ENCODE results near the gene NIM1K. TPM values are rescaled to one million over a fixed set of nuclear protein-coding genes. Genes with fewer than 3 reads are reported as not detected.
"Not testable (repeated sequence)": the region's sequence is repeated elsewhere in the genome, so short reads cannot be mapped to it uniquely, and the experiment has no call there.

The NIM1K gene
- polyA plus RNA-seq (ENCODE audit: insufficient read length) = 0.70 TPM

DNA sequence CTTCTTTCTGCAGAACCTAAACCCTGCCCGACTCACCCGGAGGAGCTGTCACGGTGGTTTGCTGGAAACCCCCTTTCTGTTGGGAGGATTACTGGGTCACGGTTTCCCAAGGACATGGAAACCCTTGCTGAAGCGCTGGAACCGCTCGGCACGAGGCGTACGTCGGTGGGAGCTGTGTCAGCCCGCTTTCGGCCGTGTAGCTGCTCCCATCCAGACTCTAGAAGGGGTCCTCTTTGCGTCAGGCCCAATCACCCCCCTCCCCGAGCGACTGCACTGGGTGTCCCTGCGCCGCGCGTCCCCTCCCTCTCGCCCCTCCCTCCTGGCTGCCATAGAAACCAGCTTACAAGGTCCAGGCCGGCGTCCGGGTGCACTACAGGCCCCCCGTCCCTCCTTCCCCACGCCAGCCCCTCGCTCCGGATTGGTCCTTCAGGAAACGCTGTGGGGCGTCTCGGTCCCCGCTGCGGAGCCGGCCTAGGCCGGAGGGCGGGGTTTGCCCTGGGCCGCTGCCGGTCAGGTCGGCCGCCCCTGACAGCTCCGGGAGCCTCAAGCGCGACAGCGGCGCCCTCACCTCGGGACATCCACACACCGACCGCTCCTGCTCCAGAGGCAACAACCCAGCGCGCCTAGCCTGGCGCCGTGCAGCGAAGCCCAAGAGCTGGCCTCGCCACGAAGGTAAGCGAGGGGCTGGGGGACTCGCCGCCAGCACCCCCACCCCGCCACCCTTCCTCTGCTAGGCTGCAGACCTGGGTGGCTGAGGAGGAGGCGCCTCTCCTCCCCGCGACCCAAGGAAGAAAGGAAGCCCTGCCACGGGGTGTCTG lies at the start of gene NIM1K:
NIM1K (plus strand) TSS at position 486 of the 818 bp plus-strand sequence. CDS start 53,551 bp downstream, outside the sequence.
- DNase-seq = peak; percentile 51

DNA sequence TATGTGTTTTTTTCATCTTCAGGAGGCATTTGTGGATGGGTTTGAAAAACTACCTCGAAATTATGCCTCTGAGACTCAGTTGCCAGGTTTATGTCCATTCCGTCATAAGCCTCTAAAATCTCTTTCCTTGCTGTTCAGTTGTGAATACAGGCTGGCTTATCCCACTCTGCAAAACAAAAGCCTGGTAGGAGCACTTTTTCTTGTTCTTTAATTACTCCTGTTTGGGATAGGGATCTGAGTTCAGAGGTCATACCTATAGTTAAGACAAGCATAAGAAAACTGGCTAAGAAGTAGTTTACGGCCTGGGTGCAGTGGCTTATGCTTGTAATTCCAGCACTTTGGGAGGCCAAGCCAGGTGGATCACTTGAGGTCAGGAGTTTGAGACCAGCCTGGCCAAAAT lies 47.0 kb upstream of the NIM1K start:
- DNase-seq = no peak

DNA sequence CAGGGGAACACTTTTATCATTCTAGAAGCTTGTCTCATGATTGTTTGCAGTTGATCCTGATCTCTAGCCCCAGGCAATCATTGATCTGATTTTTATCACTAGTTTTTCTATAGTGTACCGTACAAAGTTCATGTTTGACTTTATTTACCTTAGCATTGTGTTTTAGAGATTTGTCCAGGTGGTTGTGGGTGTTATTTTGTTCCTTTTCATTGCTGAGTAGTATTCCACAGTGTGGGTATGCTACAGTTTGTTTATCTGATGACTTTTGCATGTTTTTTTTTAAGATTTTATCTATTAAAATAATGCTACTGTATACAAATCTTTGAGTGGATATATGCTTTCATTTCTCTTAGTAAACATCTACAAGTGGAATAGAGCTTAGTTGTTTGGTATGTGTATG lies 45.1 kb upstream of the NIM1K start:
- no peak for DNase-seq

DNA sequence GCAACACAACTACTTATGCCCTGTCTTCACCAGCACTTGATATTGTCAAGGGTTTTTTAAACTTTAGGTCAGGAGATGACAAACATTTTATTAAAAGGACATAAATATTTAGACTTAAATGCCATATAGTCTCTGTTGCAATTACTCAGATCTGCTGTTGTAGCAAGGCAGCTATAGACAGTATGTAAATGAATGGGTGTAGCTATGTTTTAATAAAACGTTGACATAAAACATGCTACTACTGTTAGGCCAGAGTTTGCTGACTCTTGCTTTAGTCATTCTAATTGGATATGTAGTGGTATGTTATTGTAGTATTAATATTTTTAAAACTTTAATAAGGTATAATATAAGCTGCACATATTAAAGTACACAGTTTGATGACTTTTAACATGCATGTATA lies 43.6 kb upstream of the NIM1K start:
- DNase-seq = no peak

DNA sequence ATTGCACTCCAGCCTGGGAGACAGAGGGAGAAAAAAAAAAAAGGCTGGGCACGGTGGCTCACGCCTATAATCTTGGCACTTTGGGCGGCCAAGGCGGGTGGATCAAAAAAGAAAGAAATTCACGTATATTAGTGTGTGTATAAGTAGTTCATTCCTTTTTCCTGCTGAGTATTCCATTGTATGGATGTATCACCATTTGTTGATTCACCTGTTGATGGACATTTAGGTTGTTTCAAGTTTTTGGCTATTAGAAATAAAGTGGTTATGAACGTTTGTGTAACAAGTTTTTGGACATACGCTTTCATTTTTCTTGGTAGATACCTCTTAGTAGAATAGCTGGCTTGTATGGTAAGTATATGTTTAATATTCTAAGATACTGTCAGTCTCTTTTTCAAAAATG lies 42.8 kb upstream of the NIM1K start:
- no peak for DNase-seq

DNA sequence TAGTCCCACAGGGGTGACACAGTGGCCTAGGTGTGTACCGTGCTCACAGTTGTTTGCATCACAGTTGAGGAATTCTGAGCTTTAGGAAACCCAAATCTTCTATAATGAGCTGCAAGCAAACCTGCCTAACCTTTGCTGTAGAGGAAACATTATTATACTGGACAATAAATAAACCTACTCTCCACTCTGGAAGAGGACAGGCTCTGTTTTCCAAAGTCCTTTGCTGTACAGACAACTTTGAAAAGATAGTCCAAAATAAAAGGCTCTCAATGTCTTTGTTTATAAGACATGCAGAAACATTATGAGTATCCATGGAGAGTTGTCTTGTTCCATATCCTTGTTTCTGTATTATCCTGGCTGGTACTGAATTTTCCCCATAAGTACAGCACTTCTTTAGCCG lies 42.0 kb upstream of the NIM1K start:
- no peak for DNase-seq

DNA sequence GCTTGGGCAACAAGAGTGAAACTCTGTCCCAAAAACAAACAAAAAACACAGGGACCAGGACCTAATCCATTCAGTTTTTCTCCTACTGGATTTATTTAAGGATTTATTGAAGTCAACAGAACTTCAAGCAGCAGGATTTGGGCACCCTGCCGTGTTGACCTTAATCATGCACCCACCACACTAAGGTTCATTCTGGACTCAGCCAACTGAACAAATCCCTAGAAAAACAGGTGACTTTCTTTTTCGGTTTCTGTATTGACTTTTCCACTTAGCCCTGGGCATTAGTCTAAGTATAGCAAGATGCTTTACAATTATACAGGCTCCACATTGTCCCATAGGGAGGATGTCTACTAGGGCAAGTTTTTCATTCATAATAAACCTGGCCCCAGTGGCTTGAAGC lies 41.3 kb upstream of the NIM1K start:
- no peak for DNase-seq

DNA sequence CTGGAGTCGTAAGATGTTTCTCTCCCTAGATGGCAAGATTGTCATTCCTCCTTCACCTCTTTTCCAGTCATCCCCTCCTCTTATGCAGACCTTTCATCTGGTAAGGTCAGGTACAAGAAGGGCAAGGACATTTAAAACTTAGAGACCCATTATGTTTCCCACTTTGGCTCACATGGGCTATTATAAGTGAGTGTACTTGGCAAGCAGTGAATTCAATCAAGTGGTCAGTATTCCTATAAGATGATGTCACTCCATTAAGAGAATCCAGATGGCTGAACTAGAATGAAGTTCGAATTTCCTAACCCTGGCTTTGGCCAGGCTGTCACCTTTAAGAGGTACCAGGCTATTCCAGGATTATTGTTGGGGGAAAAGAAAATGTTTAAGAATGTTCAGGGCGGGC lies 39.1 kb upstream of the NIM1K start:
- no peak for DNase-seq

DNA sequence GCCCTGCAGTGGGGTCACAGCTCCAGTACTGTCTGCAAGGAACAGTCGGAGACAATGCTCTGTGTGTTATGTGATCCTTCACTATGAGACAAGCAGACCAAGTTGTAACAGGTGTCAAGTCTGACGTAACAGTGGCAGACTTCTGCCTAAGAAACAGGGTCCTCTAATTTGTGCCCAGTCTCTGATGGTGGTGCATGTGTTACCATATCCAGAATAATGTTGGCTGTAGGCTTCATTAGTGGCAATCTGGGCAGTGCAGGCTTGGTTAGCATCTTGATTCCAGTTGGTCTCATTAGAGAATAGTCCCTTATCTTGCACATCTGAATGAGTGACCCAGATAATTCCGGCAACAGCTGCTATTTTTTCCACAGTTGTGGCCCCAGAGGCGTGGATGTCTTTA lies 37.6 kb upstream of the NIM1K start:
- no peak for DNase-seq

DNA sequence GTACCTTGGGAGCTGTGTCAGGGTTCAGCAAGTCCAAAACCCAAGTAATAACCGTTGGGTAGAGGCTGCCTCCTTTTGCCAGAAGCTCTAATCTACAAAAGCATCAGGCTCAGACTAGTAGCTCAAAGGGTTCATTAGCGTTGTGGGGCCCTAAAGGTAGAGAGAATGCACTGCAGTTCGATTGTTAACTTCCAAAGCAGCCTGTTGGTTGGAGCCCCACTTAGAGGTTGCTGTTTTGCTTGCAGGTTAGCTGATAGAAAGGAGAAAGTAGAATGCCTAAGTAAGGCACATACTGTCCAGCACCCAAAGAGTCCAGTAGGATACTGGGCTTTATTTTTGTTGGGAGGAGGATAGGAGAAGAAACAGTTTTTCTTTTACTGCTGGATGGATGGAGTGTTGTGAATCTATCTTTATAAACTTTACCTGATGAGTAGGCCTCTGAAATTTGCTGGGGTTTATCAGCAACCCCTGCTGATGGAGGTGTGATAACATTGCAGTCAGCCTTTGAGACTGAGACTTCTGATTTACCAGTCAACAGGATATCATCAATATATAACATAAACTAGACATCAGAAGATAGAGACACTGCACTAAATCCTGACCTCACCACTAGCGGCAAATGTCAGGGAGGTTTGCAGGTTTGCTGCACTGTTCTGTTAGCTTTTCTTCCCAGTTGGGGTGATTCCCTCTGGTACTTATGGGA lies 36.5 kb upstream of the NIM1K start:
- DNase-seq = no peak

DNA sequence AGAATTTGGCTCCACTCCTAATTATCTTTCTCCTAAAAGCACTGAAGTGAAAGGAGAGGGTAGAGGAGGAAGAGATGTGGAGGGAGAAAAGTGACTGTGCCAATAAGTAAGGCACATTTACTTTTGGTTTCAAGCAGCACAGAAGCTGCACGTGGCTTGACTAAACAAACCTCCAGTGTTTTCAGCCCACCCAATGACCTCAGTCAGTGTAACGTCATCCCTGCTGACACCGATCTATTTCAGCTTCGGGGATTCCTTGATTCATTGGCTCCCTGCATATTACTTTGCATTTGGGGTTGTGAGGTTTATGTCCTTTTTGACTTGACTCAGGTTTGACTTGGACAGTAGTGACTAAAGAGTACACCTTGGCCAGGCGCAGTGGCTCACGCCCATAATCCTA lies 35.6 kb upstream of the NIM1K start:
- DNase-seq = no peak

DNA sequence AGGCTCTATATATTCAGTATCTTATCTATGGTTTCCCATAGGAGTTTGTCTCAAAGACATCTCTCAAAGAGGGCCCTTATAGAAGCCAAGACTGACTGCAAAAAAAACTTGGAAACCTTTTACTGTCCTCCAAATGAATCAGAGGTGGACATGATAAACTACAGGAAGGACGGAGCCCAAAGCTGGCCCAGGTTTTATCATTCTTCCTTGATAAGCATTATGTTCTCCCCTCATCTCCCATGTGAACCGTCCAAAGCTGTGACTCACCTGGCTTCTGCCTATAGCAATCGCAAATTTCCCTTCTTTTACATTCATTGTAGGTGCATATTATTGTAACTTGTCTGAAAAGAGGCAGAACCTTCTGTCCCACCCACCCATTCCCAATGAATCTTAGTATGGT lies 35.0 kb upstream of the NIM1K start:
- no peak for DNase-seq

DNA sequence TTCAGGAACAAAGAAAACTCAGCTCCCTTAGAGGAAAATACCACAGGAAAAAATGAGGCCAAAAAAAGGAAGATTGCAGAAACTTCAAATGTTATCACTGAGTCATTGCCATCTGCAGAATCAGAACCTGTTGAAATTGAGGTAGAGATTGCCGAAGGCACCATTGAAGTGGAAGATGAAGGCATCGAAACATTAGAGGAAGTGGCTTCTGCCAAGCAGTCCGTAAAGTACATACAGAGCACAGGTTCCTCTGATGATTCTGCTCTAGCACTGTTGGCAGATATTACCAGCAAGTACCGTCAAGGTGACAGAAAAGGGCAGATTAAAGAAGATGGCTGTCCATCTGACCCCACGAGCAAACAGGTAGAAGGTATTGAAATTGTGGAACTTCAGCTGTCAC lies 30.8 kb upstream of the NIM1K start:
- no peak for DNase-seq

DNA sequence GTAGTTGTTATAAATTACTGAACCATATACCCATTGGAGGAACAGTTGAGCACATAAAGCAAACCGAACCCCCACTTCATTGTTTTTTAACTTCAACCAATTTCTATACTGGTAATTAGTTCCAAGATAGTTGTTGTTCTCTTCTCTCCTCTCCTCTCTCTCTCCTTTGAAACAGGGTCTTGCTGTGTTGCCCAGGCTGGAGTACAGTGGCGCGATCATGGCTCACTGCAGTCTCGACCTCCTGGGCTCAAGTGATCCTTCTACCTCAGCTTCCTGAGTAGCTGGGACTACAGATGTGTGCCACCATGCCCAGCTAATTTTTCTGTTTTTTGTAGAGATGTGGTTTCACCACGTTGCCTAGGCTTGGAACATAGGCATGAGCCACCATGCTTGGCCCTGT lies 27.2 kb upstream of the NIM1K start:
- not testable (repeated sequence) for DNase-seq

DNA sequence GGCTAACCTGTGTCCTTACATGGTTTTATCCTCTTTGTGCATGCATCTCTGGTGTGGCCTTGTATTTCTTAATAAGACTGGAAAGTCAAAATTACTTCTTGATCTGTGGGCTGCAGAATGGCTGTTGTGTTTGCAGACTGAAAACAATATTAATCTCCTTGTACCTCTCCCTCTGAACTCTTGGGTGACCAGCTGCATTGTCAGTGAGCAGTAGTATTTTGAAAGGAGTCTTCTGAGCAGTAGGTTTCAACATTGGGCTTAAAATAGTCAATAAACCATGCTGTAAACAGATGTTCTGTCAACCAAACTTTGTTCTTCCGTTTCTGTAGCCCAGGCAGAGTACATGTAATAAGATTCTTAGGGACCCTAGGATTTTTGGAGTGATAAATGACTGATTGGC lies 26.7 kb upstream of the NIM1K start:
- no peak for DNase-seq

DNA sequence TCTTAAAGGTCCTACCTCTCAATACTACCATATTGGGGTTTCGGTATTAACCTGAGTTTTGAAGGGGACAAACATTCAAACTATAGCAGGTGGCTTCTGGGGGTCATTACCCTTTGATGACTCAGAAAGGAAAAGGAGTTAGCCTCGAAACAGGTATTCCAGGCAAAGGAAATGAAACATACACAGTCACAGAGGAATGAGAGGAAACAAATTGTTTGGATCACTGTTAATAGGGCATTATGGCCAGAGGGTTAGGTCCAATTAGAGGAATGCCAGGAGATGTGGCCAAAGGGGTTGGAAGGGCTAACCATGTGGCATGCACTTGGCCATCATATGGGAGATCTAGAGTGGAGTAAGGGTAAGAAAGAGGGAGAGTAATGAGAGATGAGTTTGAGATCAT lies 23.9 kb upstream of the NIM1K start:
- no peak for DNase-seq

DNA sequence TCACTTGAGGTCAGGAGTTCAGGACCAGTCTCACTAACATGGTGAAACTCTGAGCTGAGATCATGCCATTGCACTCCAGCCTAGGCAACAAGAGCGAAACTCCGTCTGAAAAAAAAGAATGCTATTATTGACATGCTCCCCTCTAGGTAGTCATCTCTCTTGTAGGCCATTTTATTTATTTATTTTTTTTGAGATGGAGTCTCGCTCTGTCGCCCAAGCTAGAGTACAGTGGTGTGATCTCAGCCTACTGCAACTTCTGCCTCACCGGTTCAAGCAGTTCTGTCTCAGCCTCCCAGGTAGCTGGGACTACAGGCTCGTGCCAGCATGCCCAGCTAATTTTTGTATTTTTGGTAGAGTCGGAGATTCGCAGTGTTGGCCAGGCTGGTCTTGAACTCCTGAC lies 20.6 kb upstream of the NIM1K start:
- no peak for DNase-seq

DNA sequence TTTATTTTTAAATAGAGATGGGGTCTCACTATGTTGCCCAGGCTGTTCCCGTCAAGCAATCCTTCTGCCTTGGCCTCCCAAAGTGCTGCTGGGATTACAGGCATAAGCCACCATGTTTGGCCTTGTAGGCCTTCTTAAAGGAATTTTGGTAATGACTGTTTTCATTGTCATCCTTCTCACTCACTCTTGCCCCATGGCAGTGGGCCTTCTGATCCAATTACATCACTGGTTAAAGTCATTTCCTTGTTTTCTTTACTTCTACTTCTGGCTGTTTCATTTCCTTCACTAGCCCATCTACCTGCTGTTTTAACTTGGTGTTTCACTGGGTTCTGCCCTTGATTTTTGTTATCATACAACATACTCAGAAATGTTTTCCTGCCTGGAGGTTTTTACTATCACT lies 20.1 kb upstream of the NIM1K start:
- DNase-seq = no peak

DNA sequence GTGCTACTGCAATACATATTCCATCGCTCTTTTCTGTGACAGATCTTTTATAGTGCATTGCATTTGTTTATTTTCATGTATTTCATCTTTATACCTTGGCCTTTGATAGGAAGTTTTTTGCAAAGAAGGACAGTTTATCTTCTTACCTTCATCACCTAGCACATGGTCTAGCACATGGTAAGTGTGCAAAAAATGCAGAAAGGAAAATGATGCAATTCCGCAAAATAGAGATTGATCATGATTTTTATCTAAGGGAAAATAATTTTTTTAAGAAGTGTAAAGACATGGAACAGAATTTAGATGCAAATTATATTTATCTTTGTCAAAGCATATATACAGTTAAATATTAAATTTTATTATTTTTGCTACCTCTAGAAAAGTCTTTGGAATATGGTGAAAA lies 19.2 kb upstream of the NIM1K start:
- DNase-seq = no peak

DNA sequence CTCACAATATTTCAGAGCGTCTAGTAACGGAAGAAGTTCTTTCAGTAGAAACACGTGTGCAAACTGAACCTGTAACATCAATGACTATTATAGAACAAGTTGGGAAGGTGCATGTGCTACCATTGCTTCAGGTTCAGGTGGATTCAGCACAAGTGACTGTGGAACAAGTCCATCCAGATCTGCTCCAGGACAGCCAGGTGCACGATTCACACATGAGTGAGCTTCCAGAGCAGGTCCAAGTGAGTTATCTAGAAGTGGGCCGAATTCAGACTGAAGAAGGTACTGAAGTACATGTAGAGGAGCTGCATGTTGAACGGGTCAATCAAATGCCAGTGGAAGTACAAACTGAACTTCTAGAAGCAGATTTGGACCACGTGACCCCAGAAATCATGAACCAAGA lies 17.4 kb upstream of the NIM1K start:
- no peak for DNase-seq

DNA sequence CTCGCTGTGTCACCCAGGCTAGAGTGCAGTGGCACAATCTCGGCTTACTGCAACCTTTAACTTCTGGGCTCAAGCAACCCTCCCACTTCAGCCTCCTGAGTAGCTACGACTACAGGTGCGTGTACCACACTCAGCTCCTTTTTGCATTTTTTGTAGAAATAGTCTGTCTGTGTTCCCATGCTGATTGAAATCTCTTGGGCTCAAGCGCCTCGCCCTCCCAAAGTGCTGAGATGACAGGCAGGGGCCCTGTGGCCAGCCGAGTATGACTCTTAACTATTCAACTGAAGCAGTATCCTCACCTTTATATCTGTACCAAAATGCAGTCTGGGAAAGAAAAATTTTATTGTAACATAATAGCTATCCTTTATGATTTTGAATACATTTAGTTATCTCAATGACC lies 12.2 kb upstream of the NIM1K start:
- DNase-seq = no peak

DNA sequence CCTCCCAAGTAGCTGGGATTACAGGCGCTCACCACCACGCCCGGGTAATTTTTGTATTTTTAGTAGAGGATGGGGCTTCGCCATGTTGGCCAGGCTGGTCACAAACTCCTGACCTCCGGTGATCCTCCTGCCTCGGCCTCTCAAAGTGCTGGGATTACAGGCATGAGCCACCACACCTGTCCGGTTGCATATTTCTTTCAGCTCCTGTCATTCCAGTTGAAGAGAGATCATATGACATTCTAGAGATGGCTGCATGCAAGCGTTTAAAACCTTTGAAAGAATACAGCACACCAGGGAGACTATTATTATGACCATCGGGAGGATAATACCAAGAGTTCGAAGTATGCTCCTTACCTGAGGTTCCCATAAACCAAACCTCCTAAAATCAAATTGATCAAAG lies 9.6 kb upstream of the NIM1K start:
- DNase-seq = no peak

DNA sequence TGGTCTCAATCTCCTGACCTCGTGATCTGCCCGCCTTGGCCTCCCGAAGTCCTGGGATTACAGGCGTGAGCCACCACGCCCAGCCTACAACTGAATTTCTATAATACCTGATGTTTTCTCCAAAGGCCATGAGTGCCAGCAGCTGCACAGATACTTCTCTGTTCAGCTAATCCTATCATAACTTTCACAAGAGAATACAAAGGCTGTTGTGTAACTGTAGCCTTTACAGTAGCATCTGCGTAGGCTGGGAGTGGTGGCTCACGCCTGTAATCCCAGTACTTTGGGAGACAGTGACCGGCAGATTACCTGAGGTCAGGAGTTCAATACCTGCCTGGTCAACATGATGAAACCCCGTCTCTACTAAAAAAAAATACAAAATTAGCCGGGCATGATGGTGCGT lies 8.9 kb upstream of the NIM1K start:
- not testable (repeated sequence) for DNase-seq

Measured in hindlimb muscle (tissue), 1 donor.